Testis (tissue), 5 donors: ENCODE data around the gene ZNF92. TPM values are rescaled to one million over a fixed set of nuclear protein-coding genes. Genes with fewer than 3 reads are reported as not detected.

Source experiments
- DNase-seq: peaks from one replicate; pipeline ENCODE4 v3.0.0-alpha.2; 2019
- H3K27ac ChIP-seq, 2 donors: fragments of 200-600 bp; sonication (generic); one replicate each; pipeline ENCODE4 v1.5.1; 2019
- H3K27me3 ChIP-seq: fragments of 200-600 bp; sonication (generic); one replicate; pipeline ENCODE4 v1.5.1; 2019
- H3K36me3 ChIP-seq: fragments of 200-600 bp; sonication (generic); one replicate; pipeline ENCODE4 v1.5.1; 2017; ENCODE audit warnings: low read depth; ENCODE audit errors: missing control alignments
- H3K4me1 ChIP-seq: fragments of 200-600 bp; sonication (generic); one replicate; pipeline ENCODE4 v1.5.1; 2019
- H3K4me3 ChIP-seq, 2 donors: fragments of 200-600 bp; sonication (generic); one replicate each; pipeline ENCODE4 v1.5.1; 2017 to 2019
- H3K9me3 ChIP-seq: fragments of 200-600 bp; sonication (generic); one replicate; pipeline ENCODE4 v1.5.1; 2017
- POLR2A ChIP-seq: fragments of 450-650 bp; IDR thresholded peaks from one replicate; pipeline ENCODE4 v1.6.1; 2017; ENCODE audit warnings: antibody characterized with exemption, mild to moderate bottlenecking, moderate library complexity
- WGBS, 2 donors: methylation state at CpG; one replicate each; pipeline ENCODE4 v1.1.5; 2018; 5-methylcytosine and 5-hydroxymethylcytosine counted together
- intact Hi-C: fragments of 100-400 bp; cut with DNase I; formaldehyde crosslinking; loops from one replicate; pipeline ENCODE4 v1.15.1; 2023; ENCODE audit warnings: low total_unique reads
- long read RNA-seq, 2 donors: transcript quantifications; one replicate each; lab custom pipeline, GENCODE V29; 2026
- polyA plus RNA-seq: library from polyadenylated mRNA; stranded (reverse); fragments of 350-450 nt; fragmentation: Illumina TruSeq; extraction: RNeasy Lipid Tissue Mini Kit (QIAGEN cat#74804); gene quantifications from one replicate; pipeline ENCODE4 v1.2.3, GENCODE V29; 2014; ENCODE audit warnings: low read depth, low replicate concordance; ENCODE audit not compliant: insufficient read depth
- total RNA-seq, 2 donors: library from RNA; depleted of rRNA; stranded (reverse); fragments of >200 nt; gene quantifications; one replicate each; pipeline ENCODE4 v1.2.3, GENCODE V29; 2016
- TF ChIP-seq, protein P1 (sequence below), 3 experiments: fragments of 450-650 bp in 2 of 3; fragments of 200-600 bp in 1 of 3; sonication (generic) in 1 of 3; IDR thresholded peaks; one replicate each; pipeline ENCODE4 v1.5.1; 2016 to 2019; ENCODE audit warnings: antibody characterized with exemption in 3 of 3, mild to moderate bottlenecking in 2 of 3, moderate library complexity in 1 of 3

Gene ZNF92
- 10 to 100 TPM in 1 of 2 donors, 1 to 10 TPM in 1; 9.6 to 10.8 TPM for total RNA-seq
- 2.5 TPM for polyA plus RNA-seq
- long read RNA-seq, donor 1, transcript ZNF92-201 (4 exons, 3,210 nt), result major isoform, 5 of 9 reads
- long read RNA-seq, donor 1, partial matches to known transcripts, result 0 of 9 reads
- long read RNA-seq, donor 1, other reads (novel, unspliced or antisense), result 0 of 9 reads
- long read RNA-seq, donor 2, partial matches to known transcripts, result 0 of 4 reads
- long read RNA-seq, donor 2, other reads (novel, unspliced or antisense), result 0 of 4 reads

GRCh38 chr7:65373608-65374351 is at the start of gene ZNF92:
ZNF92 (plus strand) TSS chr7:65373855; CDS start chr7:65373998, 143 bp downstream.
- 0% methylated on average over 14 to 40 of the region's 44 CpGs for WGBS, 2 donors
- Histone ChIP-seq H3K4me3 (peak within 1 kb of the TSS; percentile 75 to 98), H3K4me1 (peaks cover 7% of the 10 kb centered on the region), H3K9me3 (no peaks in the 10 kb centered on the region), H3K27ac (peak within 1 kb of the TSS; percentile 85 to 90), H3K36me3 (no peaks in the 10 kb centered on the region), H3K27me3 (no peaks in the 10 kb centered on the region)
- intact Hi-C loops, result no loop called here
- TF ChIP-seq, protein P1, sequence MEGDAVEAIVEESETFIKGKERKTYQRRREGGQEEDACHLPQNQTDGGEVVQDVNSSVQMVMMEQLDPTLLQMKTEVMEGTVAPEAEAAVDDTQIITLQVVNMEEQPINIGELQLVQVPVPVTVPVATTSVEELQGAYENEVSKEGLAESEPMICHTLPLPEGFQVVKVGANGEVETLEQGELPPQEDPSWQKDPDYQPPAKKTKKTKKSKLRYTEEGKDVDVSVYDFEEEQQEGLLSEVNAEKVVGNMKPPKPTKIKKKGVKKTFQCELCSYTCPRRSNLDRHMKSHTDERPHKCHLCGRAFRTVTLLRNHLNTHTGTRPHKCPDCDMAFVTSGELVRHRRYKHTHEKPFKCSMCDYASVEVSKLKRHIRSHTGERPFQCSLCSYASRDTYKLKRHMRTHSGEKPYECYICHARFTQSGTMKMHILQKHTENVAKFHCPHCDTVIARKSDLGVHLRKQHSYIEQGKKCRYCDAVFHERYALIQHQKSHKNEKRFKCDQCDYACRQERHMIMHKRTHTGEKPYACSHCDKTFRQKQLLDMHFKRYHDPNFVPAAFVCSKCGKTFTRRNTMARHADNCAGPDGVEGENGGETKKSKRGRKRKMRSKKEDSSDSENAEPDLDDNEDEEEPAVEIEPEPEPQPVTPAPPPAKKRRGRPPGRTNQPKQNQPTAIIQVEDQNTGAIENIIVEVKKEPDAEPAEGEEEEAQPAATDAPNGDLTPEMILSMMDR (IDR thresholded peaks at IDR 0.05), result no peak
- peak; percentile 93 for TF ChIP-seq POLR2A
- DNase-seq, result peak; percentile 99

- no peak for DNase-seq
Observed at GRCh38 chr7:65325793-65326432, 47.7 kb upstream of the ZNF92 start.

GRCh38 chr7:65338346-65338745 is 35.3 kb upstream of the ZNF92 start:
- no peak for DNase-seq
- intact Hi-C loops, result no loop called here
- H3K4me3 ChIP-seq, result no peak overlapping the region
- H3K27ac ChIP-seq, result no peak overlapping the region
- no peaks in the 10 kb centered on the region for H3K9me3 ChIP-seq
- TF ChIP-seq POLR2A, result no peak
- TF ChIP-seq, protein P1 (IDR thresholded peaks at IDR 0.05), result no peak
- no peaks in the 10 kb centered on the region for H3K4me1 ChIP-seq
- no peaks in the 10 kb centered on the region for H3K27me3 ChIP-seq
- WGBS, 2 donors, result 74 to 94% methylated on average over 2 of the region's 2 CpGs
- no peaks in the 10 kb centered on the region for H3K36me3 ChIP-seq

More at GRCh38 chr7:65325793-65326432, 47.7 kb upstream of the ZNF92 start:
- intact Hi-C loops, result no loop called here
- Histone ChIP-seq H3K36me3 (no peaks in the 10 kb centered on the region), H3K27me3 (no peaks in the 10 kb centered on the region), H3K4me1 (no peaks in the 10 kb centered on the region), H3K4me3 (no peak overlapping the region), H3K27ac (no peak overlapping the region), H3K9me3 (no peaks in the 10 kb centered on the region)
- whole genome bisulfite sequencing, 2 donors, result 95 to 96% methylated on average over 5 of the region's 5 CpGs
- TF ChIP-seq, protein P1 (IDR thresholded peaks at IDR 0.05), result no peak
- TF ChIP-seq POLR2A, result no peak

DNA sequence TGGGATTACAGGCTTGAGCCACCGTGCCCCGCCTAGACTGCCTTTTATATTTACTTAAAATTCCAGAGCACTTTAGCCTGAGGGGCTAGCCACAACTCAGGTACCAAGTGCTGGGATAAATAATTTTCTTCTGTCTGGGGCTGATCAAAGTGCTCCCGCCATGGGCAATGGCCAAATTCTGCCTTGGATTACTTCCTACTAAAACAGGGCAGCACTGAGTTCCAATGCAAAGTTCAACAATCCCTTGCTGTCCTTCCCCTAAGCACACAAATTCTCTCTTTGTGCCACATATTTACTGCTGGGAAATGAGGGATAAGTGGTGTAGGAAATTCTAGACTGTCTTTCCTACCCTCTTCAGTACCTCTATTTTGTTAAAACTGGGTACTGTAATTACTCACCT is 34.4 kb upstream of the ZNF92 start:
- Histone ChIP-seq H3K4me1 (no peaks in the 10 kb centered on the region), H3K36me3 (no peaks in the 10 kb centered on the region), H3K27ac (no peak overlapping the region), H3K4me3 (no peak overlapping the region), H3K27me3 (no peaks in the 10 kb centered on the region), H3K9me3 (no peaks in the 10 kb centered on the region)
- no peak for DNase-seq
- 89 to 96% methylated on average over 3 of the region's 3 CpGs for WGBS, 2 donors
- TF ChIP-seq, protein P1 (IDR thresholded peaks at IDR 0.05), result no peak
- TF ChIP-seq POLR2A, result no peak
- intact Hi-C loops, result no loop called here
